Measurements from ENCODE around the gene TXNDC16. TPM values are rescaled to one million over a fixed set of nuclear protein-coding genes. Genes with fewer than 3 reads are reported as not detected.

Gene TXNDC16, protein sequence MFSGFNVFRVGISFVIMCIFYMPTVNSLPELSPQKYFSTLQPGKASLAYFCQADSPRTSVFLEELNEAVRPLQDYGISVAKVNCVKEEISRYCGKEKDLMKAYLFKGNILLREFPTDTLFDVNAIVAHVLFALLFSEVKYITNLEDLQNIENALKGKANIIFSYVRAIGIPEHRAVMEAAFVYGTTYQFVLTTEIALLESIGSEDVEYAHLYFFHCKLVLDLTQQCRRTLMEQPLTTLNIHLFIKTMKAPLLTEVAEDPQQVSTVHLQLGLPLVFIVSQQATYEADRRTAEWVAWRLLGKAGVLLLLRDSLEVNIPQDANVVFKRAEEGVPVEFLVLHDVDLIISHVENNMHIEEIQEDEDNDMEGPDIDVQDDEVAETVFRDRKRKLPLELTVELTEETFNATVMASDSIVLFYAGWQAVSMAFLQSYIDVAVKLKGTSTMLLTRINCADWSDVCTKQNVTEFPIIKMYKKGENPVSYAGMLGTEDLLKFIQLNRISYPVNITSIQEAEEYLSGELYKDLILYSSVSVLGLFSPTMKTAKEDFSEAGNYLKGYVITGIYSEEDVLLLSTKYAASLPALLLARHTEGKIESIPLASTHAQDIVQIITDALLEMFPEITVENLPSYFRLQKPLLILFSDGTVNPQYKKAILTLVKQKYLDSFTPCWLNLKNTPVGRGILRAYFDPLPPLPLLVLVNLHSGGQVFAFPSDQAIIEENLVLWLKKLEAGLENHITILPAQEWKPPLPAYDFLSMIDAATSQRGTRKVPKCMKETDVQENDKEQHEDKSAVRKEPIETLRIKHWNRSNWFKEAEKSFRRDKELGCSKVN
- total RNA-seq (10 to 100 TPM in 2 of 5 donors, 1 to 10 TPM in 3; 4.5 to 30.3 (median 9.4) TPM), polyA plus RNA-seq (1 to 10 TPM; 1.4 to 2.2 (median 1.5) TPM)
- long read RNA-seq, donor 1, full-length matches to known transcripts, result 1 of 1 reads
- long read RNA-seq, donor 1, partial matches to known transcripts, result 0 of 1 reads
- long read RNA-seq, donor 1, other reads (novel, unspliced or antisense), result 0 of 1 reads
- long read RNA-seq, donor 2, full-length matches to known transcripts, result 1 of 6 reads
- long read RNA-seq, donor 2, partial matches to known transcripts, result 5 of 6 reads
- long read RNA-seq, donor 2, other reads (novel, unspliced or antisense), result 0 of 6 reads
- long read RNA-seq, donor 3, result 0 reads
- long read RNA-seq, donor 4, result 0 reads
- long read RNA-seq, donor 5, full-length matches to known transcripts, result 2 of 2 reads
- long read RNA-seq, donor 5, partial matches to known transcripts, result 0 of 2 reads
- long read RNA-seq, donor 5, other reads (novel, unspliced or antisense), result 0 of 2 reads
- long read RNA-seq, donor 6, partial matches to known transcripts, result 13 of 13 reads
- long read RNA-seq, donor 6, other reads (novel, unspliced or antisense), result 0 of 13 reads
- long read RNA-seq, donor 7, result 0 reads
- long read RNA-seq, donor 8, result 0 reads
- long read RNA-seq, donor 9, result 0 reads
- long read RNA-seq, donor 10, result 0 reads

DNA sequence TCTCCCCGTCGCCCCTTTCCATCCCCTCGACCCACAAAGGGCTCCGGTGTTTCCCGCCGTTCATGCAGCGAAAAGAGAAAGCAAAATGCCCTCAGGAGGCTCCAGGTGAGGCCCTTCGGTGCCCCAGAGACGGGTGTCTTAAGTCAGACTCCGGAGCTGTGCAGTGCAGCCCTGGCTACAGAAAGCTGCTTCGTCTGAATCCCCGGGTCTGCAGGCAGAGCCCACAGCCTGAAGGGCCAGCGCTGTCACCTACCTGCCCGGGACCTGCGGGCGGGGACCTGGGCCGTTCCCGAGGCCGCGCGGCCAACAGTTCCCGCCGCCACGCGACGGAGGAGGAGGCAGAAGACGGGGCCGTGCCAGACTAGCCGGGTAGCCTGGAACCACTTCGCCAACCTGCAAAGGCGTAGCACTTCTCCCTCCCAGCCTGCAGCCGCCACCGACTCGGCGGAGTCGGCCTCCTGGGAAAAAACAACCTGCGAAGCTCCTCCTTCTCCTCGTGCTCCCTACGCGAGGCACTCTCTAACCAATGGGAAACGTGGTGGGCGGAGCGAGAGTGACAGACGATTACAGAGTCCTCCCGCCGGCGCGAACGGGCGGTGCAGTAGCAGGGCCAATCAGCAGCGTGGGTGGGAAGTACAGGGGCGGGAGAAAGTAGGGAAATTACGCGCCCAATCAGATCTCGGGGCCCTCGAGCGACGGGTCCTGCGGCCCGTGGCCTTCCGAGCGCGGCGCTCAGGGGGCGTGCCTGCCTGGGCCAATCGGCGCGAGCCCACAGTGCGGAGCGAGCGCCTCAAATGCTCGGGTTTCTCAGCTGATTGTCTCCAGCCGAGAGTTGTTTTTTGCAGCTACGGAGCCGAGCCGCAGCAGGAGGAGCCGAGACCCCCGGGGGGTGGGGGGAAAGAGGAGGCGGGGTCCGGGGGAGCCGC, at the start of gene TXNDC16, which contains the start of gene GPR137C:
TSS of gene TXNDC16 (minus strand) at position 443 of the 926 bp plus-strand sequence. CDS start 8,948 bp downstream, outside the sequence.
TSS of gene GPR137C (plus strand) at position 774 of the 926 bp plus-strand sequence. CDS start 312 bp downstream, outside the sequence.
- DNase-seq, result peak; percentile 100
- H3K9me3 ChIP-seq, result no peaks in the 10 kb centered on the region
- intact Hi-C loops (cut with DNase I; ENCODE audit: low total_unique reads), result no loop called here
- peaks cover 5 to 36% (median 29%) of the 10 kb centered on the region in 4 donors for H3K4me1 ChIP-seq
- WGBS, 5 donors, result 0 to 1% (median 0%) methylated on average over 58 to 81 of the region's 81 CpGs
- H3K36me3 ChIP-seq, result no peaks in the 10 kb centered on the region
- peak within 1 kb of the TSS; percentile 87 to 97 (median 95) for H3K27ac ChIP-seq
- no peak for TF ChIP-seq CTCF (IDR thresholded peaks at IDR 0.05)
- TF ChIP-seq POLR2A (IDR thresholded peaks at IDR 0.05), result peak in 2 of 4 donors; percentile 88 to 96
- no peak for TF ChIP-seq EP300 (IDR thresholded peaks at IDR 0.05)
- TF ChIP-seq POLR2AphosphoS5 (IDR thresholded peaks at IDR 0.05), result peak; percentile 95 to 97 (median 97)
- peak within 1 kb of the TSS; percentile 70 to 92 (median 84) for H3K4me3 ChIP-seq
- H3K27me3 ChIP-seq, result no peaks in the 10 kb centered on the region

GRCh38 chr14:52599974-52600373, 47.7 kb upstream of the TXNDC16 start:
- DNase-seq, result no peak
- no peak for TF ChIP-seq EP300 (IDR thresholded peaks at IDR 0.05)
- no peak for TF ChIP-seq CTCF (IDR thresholded peaks at IDR 0.05)
- no peak for TF ChIP-seq POLR2A (IDR thresholded peaks at IDR 0.05)
- TF ChIP-seq POLR2AphosphoS5 (IDR thresholded peaks at IDR 0.05), result no peak
- H3K36me3 ChIP-seq, result no peaks in the 10 kb centered on the region
- no peak overlapping the region for H3K27ac ChIP-seq
- no peak overlapping the region for H3K4me3 ChIP-seq
- H3K27me3 ChIP-seq, result no peaks in the 10 kb centered on the region
- H3K4me1 ChIP-seq, result no peaks in the 10 kb centered on the region
- WGBS, 5 donors, result 88 to 96% (median 96%) methylated on average over 3 of the region's 3 CpGs
- intact Hi-C loops (cut with DNase I; ENCODE audit: low total_unique reads), result no loop called here
- peaks cover 0 to 16% (median 8%) of the 10 kb centered on the region in 4 donors for H3K9me3 ChIP-seq

DNA sequence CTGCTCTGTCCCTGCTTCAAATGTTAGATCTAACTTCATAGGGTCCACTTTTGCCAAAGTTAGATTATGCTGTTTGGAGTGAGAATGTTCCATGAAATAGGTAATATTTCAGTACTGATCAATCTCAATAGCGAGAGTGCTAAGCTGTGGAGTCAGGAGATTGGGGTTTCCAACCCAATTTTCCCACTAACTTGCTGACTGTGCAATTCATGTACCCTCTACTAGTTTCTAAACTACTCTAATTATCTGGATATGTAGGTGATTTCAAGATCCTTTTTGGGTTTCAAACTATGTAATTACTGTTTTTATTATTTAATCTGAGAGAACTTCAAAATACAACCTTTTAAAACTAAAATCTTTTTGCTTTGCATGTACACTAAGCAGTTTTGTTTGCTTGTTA, 46.3 kb upstream of the TXNDC16 start:
- WGBS, 5 donors, result 92 to 96% (median 93%) methylated on average over 1 of the region's 1 CpG

More for the DNA sequence above, 46.3 kb upstream of the TXNDC16 start:
- DNase-seq, result no peak
- Histone ChIP-seq H3K27me3 (no peaks in the 10 kb centered on the region), H3K27ac (no peak overlapping the region), H3K9me3 (peaks cover 0 to 8% (median 1%) of the 10 kb centered on the region in 4 donors), H3K36me3 (no peaks in the 10 kb centered on the region), H3K4me1 (no peaks in the 10 kb centered on the region), H3K4me3 (no peak overlapping the region)
- TF ChIP-seq CTCF (IDR thresholded peaks at IDR 0.05) (no peak), EP300 (IDR thresholded peaks at IDR 0.05) (no peak), POLR2A (IDR thresholded peaks at IDR 0.05) (no peak), POLR2AphosphoS5 (IDR thresholded peaks at IDR 0.05) (no peak)
- intact Hi-C loops (cut with DNase I; ENCODE audit: low total_unique reads), result no loop called here

All from stomach (tissue), 19 donors.